Cardiac muscle cell (in vitro differentiated cells and primary cell): ENCODE results near the gene ADAMTS2. TPM values are rescaled to one million over a fixed set of nuclear protein-coding genes. Genes with fewer than 3 reads are reported as not detected.

Source experiments
- DNase-seq, 2 donors: peaks; one replicate each; pipeline versions ENCODE4 v3.0.0 to v3.0.0-alpha.2; 2010 to 2017; ENCODE audit warnings: low read depth in 1 of 2, low spot score in 1 of 2
- H3K27ac ChIP-seq: fragments of 200-600 bp; sonication (generic); 2 replicates; pipeline ENCODE4 v1.5.1; 2016
- H3K27me3 ChIP-seq: fragments of 200-600 bp; sonication (generic); 2 replicates; pipeline ENCODE4 v1.6.0; 2016; ENCODE audit warnings: control low read depth
- H3K36me3 ChIP-seq: fragments of 200-600 bp; sonication (generic); 2 replicates; pipeline ENCODE4 v1.5.1; 2016; ENCODE audit warnings: control low read depth
- H3K4me1 ChIP-seq: fragments of 200-600 bp; sonication (generic); 2 replicates; pipeline ENCODE4 v1.8.1; 2017; ENCODE audit warnings: low read depth, mild to moderate bottlenecking, mixed run types
- H3K4me3 ChIP-seq: fragments of 200-600 bp; sonication (generic); 2 replicates; pipeline ENCODE4 v1.5.1; 2016; ENCODE audit warnings: mild to moderate bottlenecking
- H3K9me3 ChIP-seq: fragments of 200-600 bp; sonication (generic); 2 replicates; pipeline ENCODE4 v1.5.1; 2017; ENCODE audit warnings: low read depth, mild to moderate bottlenecking, control low read depth
- polyA plus RNA-seq: library from polyadenylated mRNA; unstranded; fragments of >200 nt; fragmentation: Nextera tagmentation; extraction: Ambion mirVana; gene quantifications from 2 replicates; pipeline ENCODE4 v1.2.1, GENCODE V29; 2016
- total RNA-seq: library from RNA; depleted of rRNA; stranded (reverse); fragments of >200 nt; gene quantifications from 2 replicates; pipeline ENCODE4 v1.2.3, GENCODE V29; 2016
- TF ChIP-seq, protein P1 (sequence below): IDR thresholded peaks from 2 replicates; pipeline ENCODE4 v1.5.1; 2012; ENCODE audit warnings: low read depth, mild to moderate bottlenecking, low read length

ADAMTS2 gene
- total and polyA plus RNA-seq, 2 experiments from 2014 or later: 3.1 to 8.8 TPM

DNA sequence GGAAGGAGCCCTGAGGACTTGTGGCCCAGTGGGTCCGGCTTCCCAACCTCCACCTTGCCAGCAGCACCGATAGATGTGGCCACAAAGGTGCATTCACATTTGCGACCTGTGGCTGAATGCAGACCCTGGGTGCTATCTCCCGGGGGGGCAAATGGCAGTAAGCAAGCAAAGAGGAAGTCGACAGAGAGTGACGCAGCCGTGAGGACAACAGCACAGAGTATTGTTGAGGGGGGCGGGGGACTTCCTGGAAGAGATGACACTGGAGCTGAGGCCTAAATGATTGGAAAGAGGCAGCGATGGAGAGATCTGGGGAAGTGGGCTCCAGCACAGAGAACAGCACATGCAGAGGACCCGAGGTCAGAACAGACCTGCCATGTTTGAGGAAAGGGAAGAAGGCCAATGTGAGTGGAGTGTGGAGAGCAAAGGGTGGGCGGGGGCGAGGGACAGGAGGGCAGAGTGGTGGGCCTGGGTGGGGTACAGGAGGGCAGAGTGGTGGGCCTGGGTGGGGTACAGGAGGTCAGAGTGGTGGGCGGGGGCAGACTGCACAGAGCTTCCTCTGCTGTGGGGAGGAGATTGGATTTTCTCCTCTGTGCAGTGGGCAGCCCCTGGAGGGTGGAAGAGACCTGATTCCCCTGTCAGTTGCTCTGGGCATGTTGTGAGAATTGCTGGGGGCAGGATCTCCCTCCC lies 42.6 kb downstream of the ADAMTS2 start:
- no peak overlapping the region for H3K4me3 ChIP-seq
- DNase-seq: no peak
- no peaks in the 10 kb centered on the region for H3K9me3 ChIP-seq
- no peaks in the 10 kb centered on the region for H3K36me3 ChIP-seq
- no peak overlapping the region for H3K27ac ChIP-seq
- H3K4me1 ChIP-seq: no peaks in the 10 kb centered on the region
- no peaks in the 10 kb centered on the region for H3K27me3 ChIP-seq
- TF ChIP-seq, protein P1, sequence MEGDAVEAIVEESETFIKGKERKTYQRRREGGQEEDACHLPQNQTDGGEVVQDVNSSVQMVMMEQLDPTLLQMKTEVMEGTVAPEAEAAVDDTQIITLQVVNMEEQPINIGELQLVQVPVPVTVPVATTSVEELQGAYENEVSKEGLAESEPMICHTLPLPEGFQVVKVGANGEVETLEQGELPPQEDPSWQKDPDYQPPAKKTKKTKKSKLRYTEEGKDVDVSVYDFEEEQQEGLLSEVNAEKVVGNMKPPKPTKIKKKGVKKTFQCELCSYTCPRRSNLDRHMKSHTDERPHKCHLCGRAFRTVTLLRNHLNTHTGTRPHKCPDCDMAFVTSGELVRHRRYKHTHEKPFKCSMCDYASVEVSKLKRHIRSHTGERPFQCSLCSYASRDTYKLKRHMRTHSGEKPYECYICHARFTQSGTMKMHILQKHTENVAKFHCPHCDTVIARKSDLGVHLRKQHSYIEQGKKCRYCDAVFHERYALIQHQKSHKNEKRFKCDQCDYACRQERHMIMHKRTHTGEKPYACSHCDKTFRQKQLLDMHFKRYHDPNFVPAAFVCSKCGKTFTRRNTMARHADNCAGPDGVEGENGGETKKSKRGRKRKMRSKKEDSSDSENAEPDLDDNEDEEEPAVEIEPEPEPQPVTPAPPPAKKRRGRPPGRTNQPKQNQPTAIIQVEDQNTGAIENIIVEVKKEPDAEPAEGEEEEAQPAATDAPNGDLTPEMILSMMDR: no peak

DNA sequence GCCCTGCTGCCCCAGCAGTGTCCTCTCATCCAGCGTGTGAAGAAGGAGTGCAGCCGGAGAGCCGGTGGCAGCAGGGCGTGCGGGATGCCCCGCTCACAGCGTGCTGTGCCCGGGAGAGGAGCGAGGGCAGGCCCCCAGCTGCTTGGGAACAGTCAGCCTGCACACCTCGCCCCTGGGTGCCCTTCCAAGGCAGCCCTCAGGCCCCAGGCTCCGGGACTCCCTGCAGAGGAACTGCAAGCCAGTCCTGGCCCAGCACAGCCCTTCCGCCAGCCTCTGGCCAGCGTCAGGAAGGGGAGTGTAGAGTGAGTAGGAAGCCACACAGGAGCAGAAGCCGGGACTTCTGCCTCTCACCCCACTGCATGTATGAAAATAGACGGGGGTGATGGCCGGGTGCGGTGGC lies 43.5 kb downstream of the ADAMTS2 start:
- H3K9me3 ChIP-seq: no peaks in the 10 kb centered on the region
- H3K27ac ChIP-seq: no peak overlapping the region
- no peaks in the 10 kb centered on the region for H3K36me3 ChIP-seq
- no peak overlapping the region for H3K4me3 ChIP-seq
- no peaks in the 10 kb centered on the region for H3K4me1 ChIP-seq
- TF ChIP-seq, protein P1: no peak
- DNase-seq: peak in 1 of 2 donors; percentile 54
- H3K27me3 ChIP-seq: no peaks in the 10 kb centered on the region

DNA sequence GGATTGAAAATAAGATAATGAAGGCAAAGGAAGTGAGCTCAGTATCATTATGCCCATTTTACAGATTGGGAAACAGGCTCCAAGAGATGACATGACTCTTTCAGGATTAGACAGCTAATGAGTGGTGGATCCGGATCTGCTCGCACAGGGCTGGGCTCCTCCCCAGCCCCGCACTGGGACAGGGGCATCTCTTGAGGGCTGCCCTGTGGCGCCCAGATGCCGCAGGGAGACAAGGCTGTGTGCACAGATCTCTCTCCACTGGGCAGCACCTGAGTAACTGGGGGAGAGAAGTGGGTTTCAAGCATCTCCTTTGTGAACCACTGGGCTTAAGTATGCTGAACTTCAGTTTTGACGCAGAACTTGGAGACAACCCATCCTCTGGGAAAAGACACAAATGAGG lies 43.9 kb downstream of the ADAMTS2 start:
- Histone ChIP-seq H3K36me3 (no peaks in the 10 kb centered on the region), H3K4me3 (no peak overlapping the region), H3K27ac (no peak overlapping the region), H3K9me3 (no peaks in the 10 kb centered on the region), H3K27me3 (no peaks in the 10 kb centered on the region), H3K4me1 (no peaks in the 10 kb centered on the region)
- no peak for DNase-seq
- TF ChIP-seq, protein P1: no peak

DNA sequence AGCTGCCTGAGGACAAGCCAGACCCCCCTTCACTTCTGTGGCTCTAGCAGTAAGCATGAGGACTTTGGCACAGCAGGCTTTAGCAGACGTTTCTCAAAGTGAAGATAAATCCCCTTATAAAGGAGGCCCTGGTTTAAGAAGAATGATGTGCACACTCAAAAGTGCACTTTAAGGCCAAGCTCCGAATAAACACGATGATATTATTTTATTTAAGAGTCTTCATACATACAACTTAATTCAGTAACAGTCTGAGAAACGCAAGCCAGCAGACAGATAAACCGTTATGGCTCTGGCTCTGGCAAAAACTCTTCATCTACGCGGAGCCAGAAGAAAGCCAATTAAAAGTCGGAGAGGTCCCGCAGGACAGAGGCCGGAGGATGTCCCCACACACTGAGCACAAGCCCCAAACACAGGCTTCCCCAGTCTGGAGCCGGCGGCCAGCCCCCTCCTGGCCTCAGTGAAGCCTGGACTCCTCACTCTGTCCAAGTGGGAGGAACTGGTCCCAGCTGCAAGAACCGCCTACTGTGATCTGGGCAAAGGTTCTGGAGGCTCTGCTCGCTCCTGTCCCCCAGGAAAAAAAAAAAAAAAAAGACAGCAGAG lies 44.6 kb downstream of the ADAMTS2 start:
- H3K27ac ChIP-seq: no peak overlapping the region
- peak in 1 of 2 donors; percentile 40 for DNase-seq
- H3K9me3 ChIP-seq: no peaks in the 10 kb centered on the region

DNA sequence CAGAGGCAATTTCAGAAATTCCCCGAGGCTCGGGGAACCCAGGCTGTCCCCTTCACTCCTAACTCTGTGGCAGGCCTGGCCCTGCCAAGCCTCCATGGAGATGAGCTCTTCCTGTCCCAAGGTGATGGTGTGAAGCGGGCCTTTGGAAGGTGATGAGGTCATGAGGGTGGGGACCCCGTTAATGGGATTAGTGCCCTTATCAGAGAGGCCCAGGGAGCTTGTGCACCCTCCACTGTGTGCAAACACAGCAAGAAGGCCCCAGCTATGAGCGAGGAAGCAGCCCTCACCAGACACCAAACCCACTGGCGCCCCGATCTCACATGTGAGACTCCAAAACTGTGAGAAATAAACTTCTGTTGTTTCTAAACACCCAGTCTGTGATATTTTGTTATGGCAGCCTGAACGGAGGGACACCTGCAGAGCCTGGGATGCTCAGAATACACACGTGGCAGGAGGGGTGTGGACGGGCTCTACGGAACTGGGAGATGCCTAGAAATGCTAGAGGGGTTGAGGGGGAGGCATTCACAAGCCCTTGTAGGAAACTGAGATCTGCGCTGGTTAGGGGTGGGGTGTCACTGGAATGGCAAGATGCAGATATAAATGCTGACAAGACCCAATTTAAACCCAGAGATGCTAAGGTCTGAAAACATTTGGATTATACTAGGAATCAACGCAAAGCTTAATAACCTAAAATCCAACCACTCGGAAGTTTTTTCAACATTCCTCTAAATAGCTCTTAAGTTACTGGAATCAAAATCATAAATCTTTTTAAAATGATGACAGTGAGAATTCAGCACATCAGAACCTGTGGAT lies 46.9 kb downstream of the ADAMTS2 start:
- no peak overlapping the region for H3K4me3 ChIP-seq
- H3K36me3 ChIP-seq: no peaks in the 10 kb centered on the region
- no peak overlapping the region for H3K27ac ChIP-seq
- TF ChIP-seq, protein P1: no peak
- H3K4me1 ChIP-seq: no peaks in the 10 kb centered on the region
- H3K27me3 ChIP-seq: no peaks in the 10 kb centered on the region
- DNase-seq: no peak
- H3K9me3 ChIP-seq: no peaks in the 10 kb centered on the region

More for the DNA sequence above, 44.6 kb downstream of the ADAMTS2 start:
- Histone ChIP-seq H3K27me3 (no peaks in the 10 kb centered on the region), H3K36me3 (no peaks in the 10 kb centered on the region), H3K4me3 (no peak overlapping the region), H3K4me1 (no peaks in the 10 kb centered on the region)
- TF ChIP-seq, protein P1: no peak
